Mammary epithelial cell (primary cell): ENCODE measurements around the gene LPCAT1.

Experiments used
- EZH2 ChIP-seq: IDR thresholded peaks from 2 replicates; pipeline ENCODE4 v1.6.1; 2012; ENCODE audit warnings: low read length, inconsistent platforms, borderline replicate concordance
- TF ChIP-seq, protein P1 (sequence below), 2 donors: IDR thresholded peaks in 1 of 2; conservative IDR thresholded peaks in 1 of 2; 2 replicates each; pipeline ENCODE4 v1.5.1; 2011 to 2012; ENCODE audit warnings: inconsistent platforms in 2 of 2, low read length in 2 of 2, mild to moderate bottlenecking in 2 of 2, control low read depth in 1 of 2, low read depth in 1 of 2; ENCODE audit not compliant: insufficient read depth in 1 of 2; ENCODE audit errors: extremely low read depth in 1 of 2

GRCh38 chr5:1480806-1481205 is 43.0 kb downstream of the LPCAT1 start:
- TF ChIP-seq EZH2: no peak
- TF ChIP-seq, protein P1, sequence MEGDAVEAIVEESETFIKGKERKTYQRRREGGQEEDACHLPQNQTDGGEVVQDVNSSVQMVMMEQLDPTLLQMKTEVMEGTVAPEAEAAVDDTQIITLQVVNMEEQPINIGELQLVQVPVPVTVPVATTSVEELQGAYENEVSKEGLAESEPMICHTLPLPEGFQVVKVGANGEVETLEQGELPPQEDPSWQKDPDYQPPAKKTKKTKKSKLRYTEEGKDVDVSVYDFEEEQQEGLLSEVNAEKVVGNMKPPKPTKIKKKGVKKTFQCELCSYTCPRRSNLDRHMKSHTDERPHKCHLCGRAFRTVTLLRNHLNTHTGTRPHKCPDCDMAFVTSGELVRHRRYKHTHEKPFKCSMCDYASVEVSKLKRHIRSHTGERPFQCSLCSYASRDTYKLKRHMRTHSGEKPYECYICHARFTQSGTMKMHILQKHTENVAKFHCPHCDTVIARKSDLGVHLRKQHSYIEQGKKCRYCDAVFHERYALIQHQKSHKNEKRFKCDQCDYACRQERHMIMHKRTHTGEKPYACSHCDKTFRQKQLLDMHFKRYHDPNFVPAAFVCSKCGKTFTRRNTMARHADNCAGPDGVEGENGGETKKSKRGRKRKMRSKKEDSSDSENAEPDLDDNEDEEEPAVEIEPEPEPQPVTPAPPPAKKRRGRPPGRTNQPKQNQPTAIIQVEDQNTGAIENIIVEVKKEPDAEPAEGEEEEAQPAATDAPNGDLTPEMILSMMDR (conservative IDR thresholded peaks at IDR 0.05 in 1 of 2, IDR thresholded peaks at IDR 0.05 in 1 of 2; ENCODE audit: extremely low read depth in 1 of 2, insufficient read depth in 1 of 2, low read depth in 1 of 2, low read length in 2 of 2): no peak
